ENCODE data around the gene SPATA6L.

DNA sequence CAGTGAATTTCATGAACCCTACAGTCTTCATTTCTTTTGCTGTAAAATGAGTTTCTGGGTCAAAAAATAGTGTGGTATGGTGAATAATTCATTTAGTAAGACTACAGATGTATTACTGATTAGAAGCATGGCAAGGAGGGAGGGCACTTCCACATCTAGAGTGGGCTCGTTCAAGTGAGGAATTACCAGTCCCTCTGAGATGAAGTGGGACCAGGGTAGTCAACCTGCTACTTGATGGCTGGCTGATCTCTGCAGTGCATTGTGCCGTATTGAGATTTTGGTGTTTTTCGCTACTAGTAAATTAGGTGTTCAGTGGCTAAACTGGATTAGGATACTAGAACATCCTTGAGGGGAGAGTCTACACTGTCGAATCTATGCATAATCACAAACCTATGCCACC lies 23.9 kb upstream of the SPATA6L start:
- TF ChIP-seq, protein P1, sequence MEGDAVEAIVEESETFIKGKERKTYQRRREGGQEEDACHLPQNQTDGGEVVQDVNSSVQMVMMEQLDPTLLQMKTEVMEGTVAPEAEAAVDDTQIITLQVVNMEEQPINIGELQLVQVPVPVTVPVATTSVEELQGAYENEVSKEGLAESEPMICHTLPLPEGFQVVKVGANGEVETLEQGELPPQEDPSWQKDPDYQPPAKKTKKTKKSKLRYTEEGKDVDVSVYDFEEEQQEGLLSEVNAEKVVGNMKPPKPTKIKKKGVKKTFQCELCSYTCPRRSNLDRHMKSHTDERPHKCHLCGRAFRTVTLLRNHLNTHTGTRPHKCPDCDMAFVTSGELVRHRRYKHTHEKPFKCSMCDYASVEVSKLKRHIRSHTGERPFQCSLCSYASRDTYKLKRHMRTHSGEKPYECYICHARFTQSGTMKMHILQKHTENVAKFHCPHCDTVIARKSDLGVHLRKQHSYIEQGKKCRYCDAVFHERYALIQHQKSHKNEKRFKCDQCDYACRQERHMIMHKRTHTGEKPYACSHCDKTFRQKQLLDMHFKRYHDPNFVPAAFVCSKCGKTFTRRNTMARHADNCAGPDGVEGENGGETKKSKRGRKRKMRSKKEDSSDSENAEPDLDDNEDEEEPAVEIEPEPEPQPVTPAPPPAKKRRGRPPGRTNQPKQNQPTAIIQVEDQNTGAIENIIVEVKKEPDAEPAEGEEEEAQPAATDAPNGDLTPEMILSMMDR (conservative IDR thresholded peaks at IDR 0.05) = no peak
- no peak for TF ChIP-seq ZFX (IDR thresholded peaks at IDR 0.05)

Data from C4-2B (cell line).